Fibroblast of peridontal ligament (primary cell): Measurements from ENCODE around the gene PRSS36.
A peak's percentile ranks its signal among the peaks of the same experiment; 100 is the strongest.
"Not testable (repeated sequence)": the region's sequence is repeated elsewhere in the genome, so short reads cannot be mapped to it uniquely, and the experiment has no call there.

Experiments used
- DNase-seq: peaks from one replicate; pipeline ENCODE4 v3.0.0-alpha.2; 2010; ENCODE audit errors: extremely low read depth

PRSS36 gene

DNA sequence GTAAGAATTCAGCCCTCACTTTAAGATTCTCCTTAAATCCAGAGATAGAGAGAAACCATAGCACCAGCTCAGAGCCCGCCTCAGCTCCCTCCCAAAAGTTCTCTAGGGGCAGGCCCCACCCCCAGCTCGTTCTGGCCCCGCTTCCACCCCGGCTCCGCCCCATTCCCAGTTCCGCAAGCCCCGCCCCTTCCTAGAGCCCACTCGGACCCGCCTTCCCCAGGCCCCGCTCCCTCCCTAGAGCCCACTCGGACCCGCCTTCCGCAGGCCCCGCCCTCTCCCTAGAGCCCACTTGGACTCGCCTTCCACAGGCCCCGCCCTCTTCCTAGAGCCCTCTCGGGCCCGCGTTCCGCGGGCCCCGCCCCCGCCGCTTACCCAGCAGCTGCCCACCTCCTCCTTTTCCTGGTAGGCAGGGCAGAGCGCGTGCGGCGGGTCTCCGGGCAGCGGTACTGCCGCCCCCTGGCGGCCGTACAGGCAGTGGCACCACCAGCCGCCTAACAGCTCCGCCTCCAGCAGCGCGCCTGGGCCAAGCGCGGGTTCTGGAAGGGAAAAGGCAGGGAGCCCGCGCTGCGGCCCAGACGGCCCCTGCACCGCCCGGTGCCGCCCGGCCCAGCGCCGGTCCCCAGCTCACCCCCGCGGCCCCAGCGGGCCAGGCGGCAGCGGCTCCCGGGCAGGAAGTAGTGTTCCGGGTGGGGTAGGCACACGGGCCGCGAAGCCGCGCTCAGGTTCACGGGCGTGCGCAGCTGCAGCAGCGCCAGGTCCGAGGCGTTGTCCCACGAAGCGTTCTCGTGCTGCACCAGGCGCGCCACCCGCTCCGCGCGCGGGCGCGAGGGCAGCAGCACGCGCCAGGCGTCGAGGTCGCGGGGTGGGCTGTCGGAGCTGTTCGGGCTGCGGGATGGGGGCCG, 7.5 kb downstream of the PRSS36 start:
- DNase-seq, result peak; percentile 98

DNA sequence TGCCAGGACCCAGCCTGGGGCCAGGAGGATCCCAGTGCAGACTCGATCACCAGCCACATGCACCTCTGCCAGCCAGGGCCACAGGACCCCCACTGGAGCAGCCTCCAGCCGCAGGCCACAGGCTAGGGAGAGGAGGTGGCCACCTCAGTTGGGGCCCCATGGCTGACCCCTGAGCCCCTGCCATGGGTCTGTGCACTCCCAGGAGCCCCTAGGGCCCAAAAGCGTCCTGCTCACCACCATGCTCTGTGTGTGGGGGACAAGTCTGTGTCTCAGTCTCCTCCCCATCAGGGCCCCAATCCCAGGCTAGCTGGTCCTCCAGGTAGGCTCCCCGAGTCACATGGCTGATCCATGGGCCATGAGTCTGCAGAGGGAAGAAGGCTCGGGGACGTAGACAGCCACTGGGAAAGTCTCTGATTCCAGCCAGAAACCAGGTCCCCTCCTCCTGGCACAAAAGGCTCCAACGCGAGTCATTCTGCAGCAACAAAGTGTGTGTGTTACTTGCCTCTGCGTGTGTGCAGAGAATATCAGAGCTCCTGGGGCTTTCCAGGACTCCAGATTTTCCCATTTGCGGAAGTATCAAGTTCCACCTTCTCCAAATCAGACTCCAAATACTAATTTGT, 8.3 kb downstream of the PRSS36 start:
- no peak for DNase-seq

DNA sequence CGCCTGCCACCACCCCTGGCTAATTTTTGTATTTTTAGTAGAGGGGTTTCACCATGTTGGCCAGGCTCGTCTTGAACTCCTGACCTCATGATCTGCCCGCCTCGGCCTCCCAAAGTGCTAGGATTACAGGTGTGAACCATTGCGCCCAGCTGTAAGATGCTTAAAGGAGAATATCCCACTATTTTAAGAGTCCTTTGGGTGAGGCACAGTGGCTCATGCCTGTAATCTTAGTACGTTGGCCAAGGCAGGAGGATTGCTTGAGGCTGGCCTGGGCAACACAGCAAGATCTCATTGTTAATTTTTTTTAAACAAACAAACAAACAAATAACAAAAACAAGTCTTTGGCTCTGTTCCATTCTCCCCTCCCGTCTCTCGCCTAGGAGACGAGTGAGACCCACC, 8.8 kb downstream of the PRSS36 start:
- DNase-seq, result not testable (repeated sequence)

DNA sequence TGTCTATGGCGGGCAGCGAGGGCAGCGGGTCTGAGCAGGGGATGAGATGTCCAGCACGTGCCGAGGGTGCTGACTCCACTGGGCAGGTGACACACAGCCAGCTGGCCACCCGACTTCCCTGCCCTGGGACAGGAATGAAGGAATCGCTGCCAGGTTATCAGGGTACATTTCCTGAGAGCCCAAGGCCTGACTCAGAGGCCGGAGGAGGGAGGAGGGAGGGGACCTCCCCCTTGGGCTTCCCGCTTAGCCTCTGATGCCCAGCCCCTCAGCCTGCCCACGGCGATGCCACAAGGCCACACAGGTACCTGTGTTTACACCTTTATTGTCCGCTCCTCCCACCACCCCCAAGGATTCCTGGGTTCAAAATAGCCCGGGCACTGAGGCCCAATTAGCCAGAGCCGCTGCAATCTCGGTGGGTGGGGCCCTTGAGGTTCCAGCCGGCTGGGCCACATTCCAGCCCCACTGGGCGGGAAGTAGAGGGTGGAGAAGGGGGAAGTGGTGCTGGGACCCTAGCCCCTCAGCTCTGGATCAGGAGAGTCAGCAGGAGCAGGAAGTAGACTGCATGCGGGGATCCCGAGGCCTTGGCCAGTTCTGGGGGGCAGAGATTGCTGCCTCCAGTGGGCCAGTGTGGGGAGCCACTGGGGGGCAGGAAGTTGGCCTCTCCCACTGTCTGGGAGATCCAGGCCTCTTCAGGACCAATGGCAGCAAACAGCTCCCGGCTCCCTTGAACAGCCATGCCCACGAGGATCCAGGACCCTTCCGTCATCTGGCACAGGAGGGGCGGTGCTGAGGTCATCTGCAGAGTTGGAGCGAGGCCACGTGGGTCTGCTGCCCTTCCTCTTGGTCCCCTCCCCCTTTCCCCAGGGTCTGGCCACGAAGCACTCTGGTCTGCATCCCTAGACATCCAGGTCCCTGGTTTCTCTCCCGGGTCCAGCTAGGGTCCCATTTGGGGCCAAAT, 11.0 kb downstream of the PRSS36 start:
- DNase-seq, result no peak

DNA sequence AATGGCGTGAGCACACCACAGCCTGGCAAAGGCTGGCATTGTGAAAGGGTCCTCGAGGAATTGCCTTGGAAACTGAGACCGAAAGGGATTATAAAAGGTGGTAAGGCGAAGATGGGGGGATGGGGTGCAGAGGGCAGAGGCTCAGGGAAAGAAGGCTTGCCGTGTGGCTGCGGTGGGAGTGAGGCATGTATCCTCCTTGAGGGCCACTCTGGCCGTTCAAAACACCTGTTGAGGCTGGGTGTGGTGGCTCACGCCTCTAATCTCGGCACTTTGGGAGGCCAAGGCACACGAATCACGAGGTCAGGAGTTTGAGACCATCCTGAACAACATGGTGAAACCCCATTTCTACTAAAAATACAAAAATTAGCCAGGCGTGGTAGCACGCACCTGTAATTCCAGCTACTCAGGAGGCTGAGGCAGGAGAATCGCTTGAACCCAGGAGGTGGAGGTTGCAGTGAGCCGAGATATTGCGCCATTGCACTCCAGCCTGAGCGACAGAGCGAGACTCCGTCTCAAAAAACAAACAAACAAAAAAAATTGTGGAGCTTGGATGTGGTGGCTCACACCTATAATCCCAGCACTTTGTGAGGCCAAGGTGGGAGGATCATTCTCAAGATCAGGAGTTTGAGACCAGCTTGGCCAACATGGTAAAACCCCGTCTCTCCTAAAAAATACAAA, 12.9 kb downstream of the PRSS36 start:
- not testable (repeated sequence) for DNase-seq

DNA sequence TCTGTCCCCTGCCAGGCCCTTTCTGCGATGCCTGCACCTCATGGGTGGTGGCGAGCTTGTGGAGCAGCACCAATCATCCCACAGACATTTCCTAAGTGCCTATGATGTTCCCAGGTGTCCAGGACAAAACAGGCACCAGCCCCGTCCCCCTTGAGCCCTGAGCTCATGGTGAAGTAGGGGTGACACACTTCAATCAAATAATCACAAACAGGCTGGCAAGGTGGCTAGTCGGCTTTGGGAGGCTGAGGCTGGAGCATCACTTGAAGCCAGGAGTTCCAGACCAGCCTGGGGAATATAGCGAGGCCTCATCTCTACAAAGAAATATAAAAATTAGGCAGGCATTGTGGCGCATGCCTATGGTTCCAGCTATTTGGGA, 13.6 kb downstream of the PRSS36 start:
- DNase-seq, result no peak

DNA sequence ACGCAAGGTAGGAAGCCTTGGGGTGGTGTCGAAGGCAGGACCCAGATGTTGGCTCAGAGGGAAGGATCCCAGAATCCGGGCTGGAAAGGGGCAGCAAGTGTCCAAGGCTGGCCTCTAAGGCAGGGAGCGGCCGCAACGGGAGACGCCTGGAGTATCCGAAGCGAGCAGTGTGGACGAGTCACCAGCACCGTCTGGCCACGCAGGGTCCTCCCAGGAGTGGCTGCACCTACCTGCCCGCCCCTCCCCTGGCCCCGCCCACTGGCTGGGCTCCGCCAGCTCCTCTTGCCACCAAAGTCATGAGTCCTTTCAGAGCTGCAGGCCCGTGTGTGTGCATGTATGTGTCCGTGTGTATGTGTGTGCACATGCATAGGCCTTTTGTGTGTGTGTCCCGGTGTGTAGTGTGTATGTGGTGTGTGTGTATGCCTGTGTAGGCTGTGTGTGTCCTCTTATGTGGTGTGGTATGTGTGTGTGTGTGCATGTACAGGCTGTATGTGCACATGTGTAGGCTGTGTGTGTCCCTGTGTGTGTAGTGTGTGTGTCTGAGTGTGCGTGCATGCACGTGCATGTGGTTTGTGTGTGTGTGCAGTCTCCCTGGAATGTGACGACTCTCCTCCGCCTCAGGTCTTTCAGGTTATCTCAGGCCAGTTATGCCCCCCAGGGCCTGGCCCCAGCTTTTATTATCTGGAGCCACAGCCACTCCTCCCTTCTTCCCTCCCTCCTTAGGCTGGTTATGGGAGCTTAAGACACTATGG, 14.2 kb downstream of the PRSS36 start, which contains the start of gene PRSS8:
Gene PRSS8 (minus strand): TSS at position 193 of the 752 bp plus-strand sequence. CDS start 229 bp downstream, outside the sequence.
- DNase-seq, result no peak

DNA sequence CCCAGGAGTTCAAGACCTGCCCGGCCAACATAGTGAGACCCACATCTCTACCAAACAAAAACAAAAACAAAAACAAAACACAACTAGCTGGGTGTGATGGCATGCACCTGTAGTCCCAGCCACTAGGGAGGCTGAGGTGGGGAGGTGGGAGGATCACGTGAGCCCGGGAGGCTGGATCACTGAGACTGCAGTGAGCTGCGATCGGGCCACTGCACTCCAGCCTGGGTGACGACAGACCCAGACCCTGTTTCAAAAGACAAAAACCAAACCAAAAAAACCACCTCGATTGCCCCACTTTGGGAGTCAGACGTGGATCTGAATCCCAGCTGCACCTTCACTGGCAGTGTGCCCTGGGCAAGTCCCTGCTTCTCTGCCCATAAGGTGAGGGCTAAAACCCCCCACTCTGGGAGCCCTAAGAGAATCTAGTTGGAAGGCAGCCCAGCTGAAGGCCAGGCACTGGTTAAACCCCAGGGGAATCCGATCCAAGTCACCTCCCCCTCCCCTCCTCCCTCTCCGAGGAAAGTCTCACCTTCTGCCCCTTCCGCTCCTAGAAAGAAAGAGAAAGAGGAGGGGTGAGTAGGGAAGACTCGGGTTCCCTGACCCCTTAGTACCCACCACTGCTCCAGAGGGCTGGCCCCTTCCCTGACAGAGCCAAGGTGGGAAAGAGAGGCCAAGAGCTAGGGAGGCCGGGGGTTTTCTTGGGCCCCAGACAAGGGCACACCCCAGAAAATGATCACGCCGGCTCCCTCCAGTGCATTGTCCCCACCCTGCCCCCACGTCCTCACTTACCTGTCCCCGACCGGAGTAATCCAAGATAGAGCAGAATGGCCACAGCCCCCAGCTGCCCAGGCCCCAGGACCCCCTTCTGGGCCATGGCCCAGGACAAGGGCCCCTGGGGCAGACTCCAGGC, 15.0 kb downstream of the PRSS36 start:
- DNase-seq, result no peak

DNA sequence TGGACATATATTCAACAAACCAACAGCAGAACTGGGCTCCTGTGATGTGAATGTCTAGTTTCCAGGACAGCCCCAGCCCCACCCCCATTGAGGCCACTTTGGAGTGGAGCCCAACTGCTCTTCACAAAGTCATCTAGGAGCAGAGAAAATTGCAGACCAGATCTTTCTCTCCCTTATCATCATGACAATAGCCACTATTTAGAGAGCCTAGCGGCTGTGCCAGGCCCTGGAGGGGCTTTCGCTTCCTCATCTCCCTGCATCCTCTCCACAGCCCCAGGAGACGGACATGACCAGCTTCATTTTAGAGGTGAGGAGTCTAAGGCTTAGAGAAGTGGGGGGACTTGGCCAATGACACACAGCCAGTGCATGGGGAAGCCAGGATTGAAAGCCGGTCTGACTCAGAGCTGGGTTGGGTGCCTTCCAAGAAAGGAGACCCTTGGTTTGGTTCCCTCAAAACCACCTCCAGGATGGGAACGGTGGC, 15.7 kb downstream of the PRSS36 start:
- no peak for DNase-seq

DNA sequence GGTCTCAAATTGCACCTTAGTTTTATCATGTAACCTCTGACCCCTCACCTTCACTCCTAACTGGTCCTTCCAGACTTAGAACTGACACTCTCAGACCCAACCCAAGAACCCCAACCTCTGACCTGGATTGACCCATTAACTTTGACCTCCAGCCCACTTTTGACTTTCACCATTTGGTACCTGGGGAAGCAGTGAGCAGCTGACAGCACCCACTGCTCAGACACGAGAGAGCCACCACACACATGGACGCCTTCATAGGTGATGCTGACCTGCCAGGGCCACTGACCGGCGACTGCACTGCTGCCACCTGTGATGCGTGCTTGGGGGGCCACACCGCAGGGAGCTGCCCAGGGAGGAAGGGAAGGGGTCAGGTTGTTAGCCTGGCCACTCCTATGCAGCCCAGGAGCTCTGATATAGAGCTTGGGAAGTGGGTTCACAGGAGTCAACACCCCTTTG, 16.8 kb downstream of the PRSS36 start:
- DNase-seq, result no peak

DNA sequence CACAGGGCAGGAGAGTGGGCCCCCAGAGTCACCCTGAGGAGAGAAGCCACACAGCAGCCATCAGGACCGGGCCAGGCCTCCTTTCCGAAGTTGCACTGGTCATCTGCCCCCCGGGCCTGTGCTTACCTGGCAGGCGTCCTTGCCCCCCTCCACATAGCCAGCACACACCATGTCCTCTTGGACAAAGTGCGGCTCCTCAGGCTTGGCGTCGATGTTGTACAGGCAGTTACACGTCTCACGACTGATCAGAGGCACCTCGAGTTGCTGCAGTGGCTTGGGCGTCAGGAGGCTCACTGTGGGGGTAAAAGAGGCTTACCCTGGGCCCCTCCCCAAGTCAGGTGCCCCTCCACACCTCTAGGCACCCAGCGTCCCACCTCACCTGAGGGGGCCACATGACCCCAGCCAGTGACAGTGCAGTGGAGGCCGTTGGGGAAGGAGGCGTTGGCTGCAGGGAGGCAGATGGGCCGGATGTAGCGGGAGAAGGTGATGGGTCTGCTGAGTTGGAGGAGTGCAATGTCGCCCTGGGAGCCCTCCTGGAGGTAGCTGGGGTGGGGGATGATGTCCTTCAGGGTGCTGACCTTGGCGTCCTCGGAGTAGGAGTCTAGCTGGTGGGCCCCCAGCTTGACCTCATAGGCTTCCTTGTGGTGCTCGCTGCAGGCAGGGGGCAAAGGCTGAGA, 17.4 kb downstream of the PRSS36 start:
- no peak for DNase-seq

DNA sequence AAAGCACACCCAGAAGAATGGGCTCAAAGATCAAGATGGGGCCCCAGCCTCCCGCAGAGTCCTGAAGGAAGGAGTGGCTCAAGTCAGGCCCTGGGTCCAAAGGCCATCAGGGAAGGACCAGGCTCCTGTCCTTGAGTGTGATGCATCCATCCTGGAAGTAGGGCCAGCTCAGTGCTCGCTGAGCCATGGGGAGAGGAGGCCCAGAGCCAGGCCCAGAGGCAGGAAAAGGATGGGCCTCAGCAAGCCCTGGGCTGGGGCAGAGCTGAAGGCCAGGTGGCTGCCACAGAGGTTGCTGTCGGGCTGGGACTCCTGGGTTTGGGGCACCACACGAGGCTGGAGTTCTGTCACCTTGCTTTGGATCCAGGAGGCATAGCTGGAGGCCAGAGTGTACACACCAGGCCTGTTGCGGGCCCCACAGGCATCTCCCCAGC, 18.0 kb downstream of the PRSS36 start:
- DNase-seq, result no peak

DNA sequence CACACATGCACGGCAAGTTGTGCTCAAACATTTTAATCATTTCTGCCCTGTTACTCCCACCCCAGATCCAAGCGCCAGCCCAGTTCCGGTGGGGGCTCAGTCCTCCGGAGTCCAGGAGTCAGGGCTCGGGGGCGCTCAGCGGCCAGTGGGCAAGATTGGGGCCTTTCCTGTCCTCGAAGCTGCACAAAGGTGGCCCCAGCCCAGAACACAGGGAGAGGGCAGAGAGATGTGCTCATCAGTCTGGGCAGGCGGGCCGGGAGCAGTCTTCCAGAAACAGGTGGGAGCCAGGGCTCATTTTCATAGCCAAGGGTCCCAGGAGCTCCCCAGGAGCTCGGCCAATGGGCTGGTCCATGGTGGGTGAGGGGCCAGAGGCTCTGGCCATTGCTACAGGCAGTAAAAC, 18.4 kb downstream of the PRSS36 start:
- no peak for DNase-seq

DNA sequence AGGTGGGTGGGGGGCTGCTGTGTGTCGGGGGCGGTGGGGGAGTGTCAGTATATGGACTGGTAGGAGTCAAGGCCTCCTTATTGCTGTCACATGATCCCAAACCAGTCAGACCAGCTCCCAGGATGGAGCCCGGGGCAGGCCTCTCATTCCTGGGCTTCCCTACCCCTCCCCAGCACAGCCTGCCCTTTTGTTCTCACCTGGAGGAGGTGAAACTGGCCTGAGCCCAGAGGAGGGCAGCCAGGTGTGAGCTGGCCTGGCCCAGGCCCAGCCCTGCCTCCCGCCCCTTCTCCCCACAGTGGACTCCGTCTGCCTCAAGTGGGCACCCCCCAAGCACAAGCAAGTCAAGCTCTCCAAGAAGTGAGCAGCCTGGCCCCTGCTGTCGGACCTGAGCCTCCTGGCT, 19.0 kb downstream of the PRSS36 start:
- no peak for DNase-seq

DNA sequence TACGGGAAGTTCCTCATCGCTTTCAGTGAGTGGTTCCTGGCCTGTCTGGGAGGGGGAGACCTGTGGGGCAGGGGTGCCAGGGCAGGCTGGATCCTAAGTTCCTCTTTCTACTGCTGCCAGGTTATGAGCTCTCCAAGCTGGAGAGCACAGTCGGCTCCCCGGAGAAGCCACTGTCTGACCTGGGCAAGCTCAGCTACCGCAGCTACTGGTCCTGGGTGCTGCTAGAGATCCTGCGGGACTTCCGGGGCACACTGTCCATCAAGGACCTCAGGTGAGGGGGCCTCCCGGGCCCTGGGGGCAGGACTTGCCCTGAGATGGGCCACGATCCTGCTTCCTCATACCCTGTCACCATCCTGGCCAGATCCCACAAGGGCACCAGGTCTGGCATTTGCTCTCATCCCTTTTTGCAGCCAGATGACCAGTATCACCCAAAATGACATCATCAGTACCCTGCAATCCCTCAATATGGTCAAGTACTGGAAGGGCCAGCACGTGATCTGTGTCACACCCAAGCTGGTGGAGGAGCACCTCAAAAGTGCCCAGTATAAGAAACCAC, 19.5 kb downstream of the PRSS36 start:
- no peak for DNase-seq

DNA sequence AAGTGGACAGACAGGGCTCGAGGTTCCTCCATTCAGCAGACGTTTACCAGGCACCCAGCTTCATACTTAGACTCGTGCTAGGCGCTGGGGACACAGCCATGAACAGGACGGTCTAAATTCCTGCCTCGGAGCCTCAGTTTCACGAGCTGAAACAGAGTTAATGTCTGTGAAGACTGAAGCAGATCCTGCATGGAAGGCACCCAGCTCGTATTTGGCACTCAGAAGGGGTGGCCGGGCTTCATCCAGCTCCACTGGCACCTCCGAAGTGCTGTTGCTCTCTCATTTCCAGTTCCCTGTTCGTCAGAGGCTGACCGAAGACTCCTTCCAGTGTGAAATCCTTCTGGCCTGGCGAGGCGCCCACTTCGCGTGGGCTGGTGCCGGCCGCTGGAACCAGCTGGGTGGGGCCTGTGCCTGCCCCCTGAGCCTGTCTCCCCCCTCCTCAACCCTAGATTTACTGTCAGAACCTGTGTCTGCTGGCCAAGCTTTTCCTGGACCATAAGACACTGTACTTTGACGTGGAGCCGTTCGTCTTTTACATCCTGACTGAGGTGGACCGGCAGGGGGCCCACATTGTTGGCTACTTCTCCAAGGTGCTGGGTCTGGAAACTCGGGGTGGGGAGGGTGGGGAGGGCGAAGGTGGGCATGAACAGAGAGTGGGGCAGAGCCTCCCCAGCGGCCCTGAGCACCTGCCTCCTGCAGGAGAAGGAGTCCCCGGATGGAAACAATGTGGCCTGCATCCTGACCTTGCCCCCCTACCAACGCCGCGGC, 20.1 kb downstream of the PRSS36 start:
- DNase-seq, result no peak

DNA sequence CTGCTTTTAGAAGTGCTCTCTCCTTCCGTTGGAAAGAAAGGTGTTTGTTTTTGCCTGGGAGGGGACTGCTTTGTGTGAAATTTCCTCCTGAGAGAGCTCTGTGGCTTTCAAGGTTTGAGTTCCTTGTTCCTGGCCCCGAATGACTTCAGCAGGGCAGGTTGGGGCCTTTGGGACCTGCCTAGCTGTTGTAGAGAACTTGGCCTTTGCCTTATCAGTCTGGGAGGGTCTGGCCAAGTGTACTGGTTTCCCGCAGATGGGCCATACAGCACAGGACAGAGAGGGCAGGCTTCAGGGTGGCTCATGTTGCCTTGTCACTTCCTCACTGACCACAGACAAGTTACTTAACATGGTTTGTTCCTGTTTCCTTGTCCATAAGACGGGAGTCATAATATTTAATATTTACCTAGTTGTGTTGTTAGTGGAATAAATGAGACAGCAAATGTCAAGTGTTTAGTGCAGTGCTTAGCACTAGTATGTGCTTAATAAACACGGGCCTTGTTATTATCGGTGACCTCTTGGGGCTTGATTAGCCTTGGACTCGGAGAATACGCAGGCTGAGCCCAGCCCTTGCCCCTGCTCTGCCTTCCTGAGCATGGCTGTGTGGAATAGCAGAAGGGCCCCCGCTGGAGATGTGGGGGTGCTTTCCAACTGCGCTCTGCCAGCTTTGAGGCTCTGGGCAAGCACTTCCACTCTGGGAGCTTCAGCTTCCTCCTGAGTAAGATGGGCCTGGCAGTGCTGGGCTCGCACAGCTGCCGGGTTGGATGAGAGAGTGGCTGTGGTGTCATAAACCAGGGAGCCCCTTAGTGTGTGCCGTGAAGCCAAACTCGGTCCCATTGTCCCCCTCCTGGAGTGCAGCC, 20.9 kb downstream of the PRSS36 start:
- DNase-seq, result no peak
